ENCODE results near the gene IFITM2.

The IFITM2 gene

DNA sequence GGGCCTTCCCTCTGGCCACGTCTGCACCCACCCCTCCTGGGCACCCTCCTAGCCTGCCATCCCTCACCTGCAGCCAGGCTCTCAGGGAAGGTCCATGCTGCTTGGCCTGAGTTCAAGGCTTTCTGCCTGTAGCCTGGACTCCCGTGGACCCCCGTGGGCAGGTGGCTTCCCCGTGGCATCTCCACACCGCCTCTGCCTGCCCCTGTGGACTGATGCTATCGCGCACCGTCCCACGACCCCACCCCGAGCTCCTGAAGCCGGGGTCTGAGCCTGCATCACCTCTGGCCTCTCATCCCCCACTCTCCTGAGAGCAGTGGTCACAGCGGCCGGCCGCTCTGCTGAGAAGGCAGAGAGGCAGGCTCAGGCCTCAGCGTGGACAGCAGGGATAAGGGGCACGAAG lies 12.8 kb upstream of the IFITM2 start:
- H3K9ac ChIP-seq (ENCODE audit: low read depth in 1 of 2, low read length in 2 of 2) = no peak overlapping the region
- H3K4me3 ChIP-seq (ENCODE audit: low read length in 2 of 2) = no peak overlapping the region
- peaks cover 2% of the 10 kb centered on the region in 2 donors for H3K4me1 ChIP-seq (ENCODE audit: control insufficient read depth in 2 of 2, insufficient read depth in 2 of 2, low read length in 2 of 2)
- H3K36me3 ChIP-seq (ENCODE audit: control insufficient read depth in 2 of 2, insufficient read depth in 2 of 2, low read length in 2 of 2) = no peaks in the 10 kb centered on the region
- H3K27me3 ChIP-seq (ENCODE audit: control insufficient read depth in 2 of 2, insufficient read depth in 2 of 2, low read length in 2 of 2) = peaks cover 5 to 6% of the 10 kb centered on the region in 2 donors
- no peak overlapping the region for H3K27ac ChIP-seq (ENCODE audit: low read depth in 2 of 2, low read length in 2 of 2)
- no peaks in the 10 kb centered on the region for H3K9me3 ChIP-seq (ENCODE audit: control insufficient read depth in 2 of 2, low read length in 2 of 2)

DNA sequence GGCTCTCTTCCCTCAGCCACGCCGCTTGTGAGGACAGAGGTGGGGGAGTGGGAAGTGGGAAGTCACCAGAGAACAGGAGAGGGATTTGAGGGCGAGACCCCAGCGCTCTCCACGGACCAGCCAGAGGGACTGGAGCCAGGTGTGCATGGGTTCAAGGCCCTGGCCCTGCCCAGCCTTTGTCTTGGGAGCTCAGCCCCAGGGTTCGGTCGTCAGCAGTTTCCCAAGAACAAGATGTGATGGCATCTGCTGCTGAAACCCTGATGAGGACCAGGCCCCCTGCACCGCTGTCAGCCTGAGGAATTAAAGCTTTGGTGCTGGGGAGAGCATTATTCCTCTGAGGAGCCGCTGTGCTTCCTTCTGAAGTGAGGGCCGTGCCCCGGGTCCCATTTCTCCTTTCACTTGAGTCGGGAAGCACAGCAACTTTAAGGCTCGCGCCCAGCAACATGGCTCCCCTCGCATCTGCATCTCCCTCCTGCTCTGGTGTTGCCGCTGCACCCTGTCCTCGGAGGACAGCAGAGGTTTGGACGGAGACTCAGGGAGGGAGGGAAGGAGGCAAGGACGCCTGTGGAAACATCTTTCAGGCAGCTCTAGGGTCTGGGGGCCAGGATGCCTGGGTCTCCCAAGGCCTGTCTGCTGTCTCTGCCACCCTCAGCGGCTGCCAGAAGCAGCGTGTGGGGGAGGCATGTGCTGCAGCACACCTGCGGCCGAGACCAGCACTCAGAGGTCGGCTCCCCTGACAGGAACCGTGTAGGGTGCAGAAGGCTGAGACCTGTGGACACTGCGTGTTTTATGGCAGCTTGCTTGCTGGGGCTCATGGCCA lies 12.1 kb upstream of the IFITM2 start:
- H3K27me3 ChIP-seq (ENCODE audit: control insufficient read depth in 2 of 2, insufficient read depth in 2 of 2, low read length in 2 of 2) = peaks cover 9 to 12% of the 10 kb centered on the region in 2 donors

DNA sequence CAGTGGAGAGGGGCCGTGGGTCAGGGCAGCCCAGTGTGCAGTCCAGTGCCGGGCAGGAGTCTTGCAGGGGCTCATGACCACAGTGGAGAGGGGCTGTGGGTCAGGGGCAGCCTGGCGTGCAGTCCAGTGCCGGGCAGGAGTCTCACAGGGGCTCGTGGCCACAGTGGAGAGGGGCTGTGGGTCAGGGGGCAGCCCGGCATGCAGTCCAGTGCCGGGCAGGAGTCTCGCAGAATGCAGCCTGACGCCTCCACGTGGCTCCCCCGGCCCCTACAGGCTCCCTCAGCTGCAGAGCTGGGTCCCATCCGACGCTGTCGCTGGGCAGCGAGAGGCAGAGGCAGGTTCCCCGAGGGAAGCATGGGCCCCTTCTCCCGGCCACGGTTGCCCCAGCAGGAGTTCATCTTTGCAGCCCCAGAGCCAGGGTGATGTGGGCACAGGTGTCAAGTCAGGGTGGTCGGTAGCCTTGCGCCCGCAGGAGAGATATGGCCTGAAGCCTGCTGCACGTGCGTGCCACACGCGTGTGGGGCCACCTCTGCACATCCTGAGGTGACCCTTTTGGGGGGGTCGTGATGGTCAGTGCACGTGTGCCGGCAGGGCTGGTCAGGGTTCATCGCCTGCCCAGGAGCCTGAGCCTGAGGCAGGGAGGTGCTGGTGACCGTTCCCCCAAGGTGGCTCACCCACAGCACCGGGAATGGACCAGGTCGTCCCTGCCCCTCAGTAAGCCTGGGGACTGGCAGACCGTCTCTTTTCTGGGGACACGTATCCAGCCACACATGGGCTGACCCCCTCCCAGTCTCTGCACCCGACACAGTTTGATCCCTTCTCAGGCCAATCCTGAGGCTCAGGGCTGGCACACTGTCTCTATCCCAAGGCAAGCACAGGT lies 11.2 kb upstream of the IFITM2 start:
- H3K4me1 ChIP-seq (ENCODE audit: control insufficient read depth in 2 of 2, insufficient read depth in 2 of 2, low read length in 2 of 2) = no peaks in the 10 kb centered on the region
- peaks cover 9 to 13% of the 10 kb centered on the region in 2 donors for H3K27me3 ChIP-seq (ENCODE audit: control insufficient read depth in 2 of 2, insufficient read depth in 2 of 2, low read length in 2 of 2)
- H3K9ac ChIP-seq (ENCODE audit: low read depth in 1 of 2, low read length in 2 of 2) = no peak overlapping the region
- no peak overlapping the region for H3K27ac ChIP-seq (ENCODE audit: low read depth in 2 of 2, low read length in 2 of 2)
- no peaks in the 10 kb centered on the region for H3K9me3 ChIP-seq (ENCODE audit: control insufficient read depth in 2 of 2, low read length in 2 of 2)
- no peaks in the 10 kb centered on the region for H3K36me3 ChIP-seq (ENCODE audit: control insufficient read depth in 2 of 2, insufficient read depth in 2 of 2, low read length in 2 of 2)
- H3K4me3 ChIP-seq (ENCODE audit: low read length in 2 of 2) = no peak overlapping the region

More for the DNA sequence above, 12.1 kb upstream of the IFITM2 start:
- Histone ChIP-seq H3K9me3 (ENCODE audit: control insufficient read depth in 2 of 2, low read length in 2 of 2) (no peaks in the 10 kb centered on the region), H3K36me3 (ENCODE audit: control insufficient read depth in 2 of 2, insufficient read depth in 2 of 2, low read length in 2 of 2) (no peaks in the 10 kb centered on the region), H3K4me1 (ENCODE audit: control insufficient read depth in 2 of 2, insufficient read depth in 2 of 2, low read length in 2 of 2) (no peaks in the 10 kb centered on the region), H3K4me3 (ENCODE audit: low read length in 2 of 2) (no peak overlapping the region), H3K27ac (ENCODE audit: low read depth in 2 of 2, low read length in 2 of 2) (no peak overlapping the region), H3K9ac (ENCODE audit: low read depth in 1 of 2, low read length in 2 of 2) (no peak overlapping the region)

DNA sequence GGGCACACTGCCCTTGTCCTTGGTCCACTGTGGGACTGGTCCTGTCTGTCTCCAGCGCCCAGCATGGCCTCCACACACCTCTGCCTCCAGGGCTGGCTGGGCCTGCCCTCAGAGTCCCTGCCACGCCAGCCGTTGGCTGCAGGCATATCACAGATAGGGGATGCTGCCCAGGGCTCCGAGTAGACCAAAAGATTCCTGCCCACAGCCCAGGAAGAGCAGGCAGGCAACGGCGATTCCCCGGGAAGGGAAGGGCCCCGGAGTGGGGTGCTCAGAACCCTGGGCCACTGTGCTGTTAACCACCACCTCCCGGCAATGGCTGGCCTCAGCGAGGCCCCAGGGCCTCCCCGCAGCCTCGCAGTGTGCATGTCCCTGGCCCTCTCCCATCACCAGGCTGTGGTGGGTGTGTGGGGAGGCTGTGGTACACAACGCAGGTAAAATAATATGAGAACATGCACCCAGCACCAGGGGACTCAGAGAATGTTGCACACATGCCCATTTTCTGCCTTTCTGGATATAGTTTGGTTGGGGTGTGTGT lies 10.5 kb upstream of the IFITM2 start:
- H3K27ac ChIP-seq (ENCODE audit: low read depth in 2 of 2, low read length in 2 of 2) = peak overlapping the region in 1 of 2 donors; percentile 4
- H3K4me3 ChIP-seq (ENCODE audit: low read length in 2 of 2) = no peak overlapping the region
- H3K27me3 ChIP-seq (ENCODE audit: control insufficient read depth in 2 of 2, insufficient read depth in 2 of 2, low read length in 2 of 2) = peaks cover 9 to 13% of the 10 kb centered on the region in 2 donors
- H3K9ac ChIP-seq (ENCODE audit: low read depth in 1 of 2, low read length in 2 of 2) = no peak overlapping the region
- H3K4me1 ChIP-seq (ENCODE audit: control insufficient read depth in 2 of 2, insufficient read depth in 2 of 2, low read length in 2 of 2) = no peaks in the 10 kb centered on the region
- H3K9me3 ChIP-seq (ENCODE audit: control insufficient read depth in 2 of 2, low read length in 2 of 2) = no peaks in the 10 kb centered on the region
- H3K36me3 ChIP-seq (ENCODE audit: control insufficient read depth in 2 of 2, insufficient read depth in 2 of 2, low read length in 2 of 2) = no peaks in the 10 kb centered on the region

DNA sequence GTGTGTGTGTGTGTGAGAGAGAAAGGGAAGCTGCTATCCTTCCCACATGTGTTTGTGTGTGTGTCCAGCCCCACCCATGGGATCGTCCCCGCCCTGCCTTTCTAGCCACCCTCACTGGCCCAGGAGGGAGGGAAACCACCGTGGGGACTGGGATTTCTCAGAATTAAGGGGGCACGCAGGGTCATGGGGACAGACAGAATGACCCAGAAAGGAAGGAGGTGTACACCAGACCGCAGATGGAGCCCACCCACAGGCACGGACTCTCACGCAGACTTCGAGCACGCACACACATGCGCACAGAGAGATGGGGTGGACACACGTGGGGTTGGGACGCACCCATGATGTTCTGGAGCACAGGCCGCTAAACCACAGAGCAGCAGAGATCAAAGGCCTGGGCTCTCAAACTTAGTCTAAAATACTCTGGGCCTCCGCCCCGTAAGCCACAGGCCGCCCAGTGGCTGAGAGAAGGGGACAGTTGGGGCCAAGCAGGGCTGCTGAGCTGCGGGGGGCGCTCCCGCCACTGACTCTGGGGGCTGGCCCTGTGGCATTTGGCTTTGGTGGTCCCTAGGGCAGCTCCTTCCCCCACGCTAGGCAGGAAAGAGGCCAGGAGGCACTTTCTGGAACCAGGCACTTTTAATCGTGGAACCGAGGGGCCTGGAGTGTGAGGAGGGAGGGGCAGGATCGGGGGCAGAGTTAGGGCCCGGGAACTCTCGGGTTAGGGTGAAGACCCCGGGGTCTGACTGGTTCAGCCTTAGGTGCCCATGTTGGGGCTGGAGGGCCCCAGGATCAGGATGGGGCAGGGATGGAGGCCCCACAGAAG lies 9.8 kb upstream of the IFITM2 start:
- Histone ChIP-seq H3K4me3 (ENCODE audit: low read length in 2 of 2) (no peak overlapping the region), H3K36me3 (ENCODE audit: control insufficient read depth in 2 of 2, insufficient read depth in 2 of 2, low read length in 2 of 2) (no peaks in the 10 kb centered on the region), H3K9me3 (ENCODE audit: control insufficient read depth in 2 of 2, low read length in 2 of 2) (no peaks in the 10 kb centered on the region), H3K9ac (ENCODE audit: low read depth in 1 of 2, low read length in 2 of 2) (no peak overlapping the region), H3K27me3 (ENCODE audit: control insufficient read depth in 2 of 2, insufficient read depth in 2 of 2, low read length in 2 of 2) (peaks cover 9 to 13% of the 10 kb centered on the region in 2 donors), H3K4me1 (ENCODE audit: control insufficient read depth in 2 of 2, insufficient read depth in 2 of 2, low read length in 2 of 2) (no peaks in the 10 kb centered on the region), H3K27ac (ENCODE audit: low read depth in 2 of 2, low read length in 2 of 2) (peak overlapping the region; percentile 4 to 18)

DNA sequence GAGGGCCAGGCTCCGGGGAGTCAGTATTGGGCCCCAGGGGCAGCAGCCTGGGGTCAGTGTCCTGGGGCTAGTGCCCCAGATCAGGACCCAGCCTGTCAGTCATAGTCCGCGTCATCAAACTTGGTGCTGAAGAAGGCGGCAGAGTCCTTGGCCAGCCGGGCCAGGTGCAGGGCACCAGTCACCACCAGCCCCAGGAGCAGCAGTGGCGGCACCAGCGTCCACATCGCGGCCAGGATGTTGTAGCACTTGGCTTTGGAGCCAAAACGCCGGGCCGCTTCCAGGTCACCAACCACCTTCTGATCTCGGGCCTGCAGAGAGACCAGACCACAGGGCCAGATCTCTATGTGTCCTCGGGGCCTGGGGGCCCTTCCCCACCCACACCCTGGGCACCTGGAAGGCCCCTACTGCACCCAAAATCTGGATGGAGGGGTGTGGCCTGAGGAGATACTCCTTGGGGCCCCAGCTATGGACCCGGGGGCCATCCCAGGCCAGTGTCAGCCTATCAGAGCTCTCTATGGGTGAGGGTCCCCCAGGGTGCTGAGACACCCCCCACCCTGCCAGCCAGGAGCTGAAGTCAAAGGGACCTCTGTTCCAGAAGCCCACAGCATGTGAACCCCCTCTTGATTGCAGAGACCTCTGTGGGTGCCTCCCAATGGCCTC lies 9.1 kb upstream of the IFITM2 start:
- Histone ChIP-seq H3K36me3 (ENCODE audit: control insufficient read depth in 2 of 2, insufficient read depth in 2 of 2, low read length in 2 of 2) (no peaks in the 10 kb centered on the region), H3K4me3 (ENCODE audit: low read length in 2 of 2) (no peak overlapping the region), H3K27me3 (ENCODE audit: control insufficient read depth in 2 of 2, insufficient read depth in 2 of 2, low read length in 2 of 2) (peaks cover 9 to 13% of the 10 kb centered on the region in 2 donors), H3K9ac (ENCODE audit: low read depth in 1 of 2, low read length in 2 of 2) (no peak overlapping the region), H3K27ac (ENCODE audit: low read depth in 2 of 2, low read length in 2 of 2) (no peak overlapping the region), H3K9me3 (ENCODE audit: control insufficient read depth in 2 of 2, low read length in 2 of 2) (no peaks in the 10 kb centered on the region), H3K4me1 (ENCODE audit: control insufficient read depth in 2 of 2, insufficient read depth in 2 of 2, low read length in 2 of 2) (no peaks in the 10 kb centered on the region)

DNA sequence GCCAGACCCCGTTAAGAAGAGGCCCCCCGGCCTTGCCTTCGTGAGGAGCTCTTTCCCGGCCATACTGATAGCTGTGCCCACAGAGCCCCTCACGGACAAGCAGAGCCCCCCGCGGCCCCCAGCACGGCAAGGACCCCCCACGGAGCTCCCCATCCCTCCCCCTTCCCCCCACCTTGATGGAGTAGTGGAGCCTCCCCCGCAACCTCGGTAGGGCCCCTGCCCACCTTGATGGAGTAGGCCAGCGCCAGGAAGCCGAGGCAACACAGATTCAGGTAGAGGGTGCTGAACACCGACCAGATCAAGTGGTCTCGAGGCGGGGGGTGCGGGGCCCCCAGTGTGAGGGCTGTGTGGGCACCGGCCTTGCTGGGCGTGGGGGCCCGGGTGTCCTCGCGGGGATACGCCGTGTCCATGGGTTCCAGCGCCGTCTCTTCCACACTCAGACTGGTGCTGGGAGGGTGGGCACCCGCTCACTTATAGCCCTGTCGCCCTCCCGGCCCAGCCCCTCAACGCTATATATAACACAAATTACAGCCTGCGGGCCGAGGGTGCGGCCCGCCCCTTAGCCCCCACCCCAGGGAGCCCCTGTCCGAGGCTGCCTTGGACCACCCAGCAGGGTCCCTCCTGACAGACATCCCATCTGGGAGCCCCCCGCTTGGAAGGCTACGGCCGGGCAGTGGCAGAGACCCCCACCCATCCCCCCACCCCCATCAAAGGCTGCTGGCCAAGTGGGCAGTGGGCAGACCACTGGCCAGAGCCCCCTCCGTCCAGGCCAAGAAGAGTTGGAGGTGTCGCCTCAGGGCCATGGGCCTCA lies 8.3 kb upstream of the IFITM2 start, which contains the start of gene IFITM5:
TSS of gene IFITM5 (minus strand) at position 446 of the 811 bp plus-strand sequence. CDS start at position 410, 36 bp downstream.
- Histone ChIP-seq H3K9me3 (ENCODE audit: control insufficient read depth in 2 of 2, low read length in 2 of 2) (no peaks in the 10 kb centered on the region), H3K27me3 (ENCODE audit: control insufficient read depth in 2 of 2, insufficient read depth in 2 of 2, low read length in 2 of 2) (peaks cover 9 to 13% of the 10 kb centered on the region in 2 donors), H3K27ac (ENCODE audit: low read depth in 2 of 2, low read length in 2 of 2) (no peak within 1 kb of the TSS), H3K9ac (ENCODE audit: low read depth in 1 of 2, low read length in 2 of 2) (no peak within 1 kb of the TSS), H3K36me3 (ENCODE audit: control insufficient read depth in 2 of 2, insufficient read depth in 2 of 2, low read length in 2 of 2) (no peaks in the 10 kb centered on the region), H3K4me3 (ENCODE audit: low read length in 2 of 2) (no peak within 1 kb of the TSS), H3K4me1 (ENCODE audit: control insufficient read depth in 2 of 2, insufficient read depth in 2 of 2, low read length in 2 of 2) (no peaks in the 10 kb centered on the region)

DNA sequence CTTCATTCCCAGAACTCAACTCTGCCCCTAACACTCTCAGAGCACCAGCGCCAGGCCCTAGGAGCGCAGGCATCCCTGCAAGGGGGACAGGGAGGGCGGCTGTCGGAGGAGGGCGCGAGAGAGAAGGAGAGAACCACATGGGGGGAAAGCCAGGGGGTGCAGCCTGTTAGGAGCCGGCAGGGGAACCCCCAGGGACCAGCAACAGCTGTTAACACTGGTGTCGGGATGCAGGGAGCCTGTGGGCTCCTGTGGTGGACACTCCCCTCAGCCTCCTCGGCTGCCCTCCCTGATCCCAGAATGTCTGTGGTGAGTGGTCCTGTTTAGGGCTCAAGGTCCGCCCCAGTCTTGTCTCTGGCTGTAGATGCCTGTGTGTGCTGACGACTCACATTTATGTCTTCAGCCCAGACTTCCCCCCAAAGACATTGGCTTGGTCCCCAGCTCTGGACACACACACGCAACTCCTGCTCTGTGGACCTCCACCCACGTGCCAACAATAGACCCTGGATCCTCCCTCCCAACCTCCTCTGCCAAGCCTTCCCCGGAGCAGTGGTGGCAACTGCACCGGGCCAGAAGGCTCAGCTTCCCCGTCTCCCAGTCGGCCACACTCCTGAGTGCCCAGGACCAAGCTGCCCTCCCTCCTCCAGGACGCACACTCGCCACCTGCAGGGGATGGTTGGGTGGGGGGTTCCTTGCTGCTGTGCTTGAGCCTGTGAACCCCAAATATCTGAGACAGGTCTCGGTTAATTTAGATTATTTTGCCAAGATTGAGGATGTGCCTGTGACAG lies 7.5 kb upstream of the IFITM2 start:
- no peak overlapping the region for H3K9ac ChIP-seq (ENCODE audit: low read depth in 1 of 2, low read length in 2 of 2)
- H3K27me3 ChIP-seq (ENCODE audit: control insufficient read depth in 2 of 2, insufficient read depth in 2 of 2, low read length in 2 of 2) = peaks cover 9 to 13% of the 10 kb centered on the region in 2 donors
- H3K27ac ChIP-seq (ENCODE audit: low read depth in 2 of 2, low read length in 2 of 2) = no peak overlapping the region
- no peaks in the 10 kb centered on the region for H3K9me3 ChIP-seq (ENCODE audit: control insufficient read depth in 2 of 2, low read length in 2 of 2)
- no peak overlapping the region for H3K4me3 ChIP-seq (ENCODE audit: low read length in 2 of 2)
- no peaks in the 10 kb centered on the region for H3K36me3 ChIP-seq (ENCODE audit: control insufficient read depth in 2 of 2, insufficient read depth in 2 of 2, low read length in 2 of 2)
- H3K4me1 ChIP-seq (ENCODE audit: control insufficient read depth in 2 of 2, insufficient read depth in 2 of 2, low read length in 2 of 2) = no peaks in the 10 kb centered on the region
